K562 (cell line): ENCODE measurements around the gene ARF1. TPM values are rescaled to one million over a fixed set of nuclear protein-coding genes. Genes with fewer than 3 reads are reported as not detected.
A peak's percentile ranks its signal among the peaks of the same experiment; 100 is the strongest.

Experiments
- DPF2 ChIP-seq: fragments of 450-650 bp; IDR thresholded peaks from 2 replicates; pipeline ENCODE4 v1.6.1; 2016
- EWSR1 ChIP-seq: fragments of 450-650 bp; IDR thresholded peaks from 2 replicates; pipeline ENCODE4 v1.6.1; 2018; ENCODE audit warnings: borderline replicate concordance, mild to moderate bottlenecking, low read depth, moderate library complexity; ENCODE audit not compliant: partially characterized antibody
- FOXA3 ChIP-seq, 2 experiments: fragments of 450-650 bp in 1 of 2; sonication (generic) in 1 of 2; formaldehyde crosslinking; IDR thresholded peaks in 1 of 2; conservative IDR thresholded peaks in 1 of 2; 2 replicates each; pipeline versions ENCODE4 v1.4.0 to v1.8.0; 2020 to 2022; ENCODE audit warnings: mild to moderate bottlenecking in 2 of 2, missing genetic modification reagents in 1 of 2
- FOXM1 ChIP-seq, 2 experiments: fragments of 450-650 bp in 1 of 2; sonication (generic) in 1 of 2; formaldehyde crosslinking in 1 of 2; IDR thresholded peaks; 2 replicates each; pipeline versions ENCODE4 v1.6.1 to v1.9.0; 2017 to 2022; ENCODE audit warnings: low read depth in 2 of 2, mild to moderate bottlenecking in 2 of 2, missing genetic modification reagents in 1 of 2, moderate library complexity in 1 of 2
- HDAC6 ChIP-seq: IDR thresholded peaks from 2 replicates; pipeline ENCODE4 v1.6.1; 2012; ENCODE audit warnings: low read depth, mild to moderate bottlenecking, control low read depth, inconsistent platforms, low read length, moderate library complexity
- HEY1 ChIP-seq: fragments of 250-450 bp; sonication (Bioruptor Pico); IDR thresholded peaks from 2 replicates; pipeline ENCODE4 v1.5.0; 2020; ENCODE audit warnings: mild to moderate bottlenecking, moderate library complexity, borderline replicate concordance
- HMG20A ChIP-seq: fragments of 450-650 bp; formaldehyde crosslinking; conservative IDR thresholded peaks from 2 replicates; pipeline ENCODE4 v1.4.0; 2020; ENCODE audit warnings: mild to moderate bottlenecking, mixed read lengths
- HSF4 ChIP-seq: fragments of 250-450 bp; sonication (Bioruptor Pico); IDR thresholded peaks from 2 replicates; pipeline ENCODE4 v2.1.2; 2022; ENCODE audit warnings: mild to moderate bottlenecking, moderate library complexity, borderline replicate concordance
- KLF10 ChIP-seq: fragments of 250-450 bp; sonication (Bioruptor Pico); IDR thresholded peaks from 2 replicates; pipeline ENCODE4 v1.6.1; 2021; ENCODE audit warnings: matching md5 sums
- SOX6 ChIP-seq: fragments of 450-650 bp; IDR thresholded peaks from 2 replicates; pipeline ENCODE4 v1.6.1; 2014; ENCODE audit warnings: mild to moderate bottlenecking
- TGIF2 ChIP-seq: sonication (generic); formaldehyde crosslinking; IDR thresholded peaks from 2 replicates; pipeline ENCODE4 v1.8.1; 2022; ENCODE audit warnings: mild to moderate bottlenecking, missing genetic modification reagents, moderate library complexity
- TSC22D4 ChIP-seq: fragments of 450-650 bp; IDR thresholded peaks from 2 replicates; pipeline ENCODE4 v1.6.1; 2016; ENCODE audit warnings: missing genetic modification characterization, missing biosample characterization, control low read depth
- U2AF2 ChIP-seq: fragments of 200-400 bp; formaldehyde crosslinking; optimal IDR thresholded peaks from 2 replicates; pipeline ENCODE3; 2017; ENCODE audit warnings: low read depth, mild to moderate bottlenecking, low read length
- YBX1 ChIP-seq: fragments of 450-650 bp; IDR thresholded peaks from 2 replicates; pipeline ENCODE4 v1.7.1; 2016; ENCODE audit warnings: mild to moderate bottlenecking
- ZEB2 ChIP-seq: fragments of 450-650 bp; IDR thresholded peaks from 2 replicates; pipeline ENCODE4 v1.6.1; 2016
- ZNF146 ChIP-seq: IDR thresholded peaks from one replicate; pipeline ENCODE4 v1.6.1; 2018; ENCODE audit warnings: missing compliant biosample characterization; ENCODE audit not compliant: unreplicated experiment
- ZNF174 ChIP-seq: fragments of 250-450 bp; sonication (Bioruptor Pico); IDR thresholded peaks from 2 replicates; pipeline ENCODE4 v1.4.0; 2020; ENCODE audit warnings: mild to moderate bottlenecking
- ZNF24 ChIP-seq: fragments of 450-650 bp; IDR thresholded peaks from 2 replicates; pipeline ENCODE4 v1.6.1; 2016
- ZNF77 ChIP-seq: fragments of 250-450 bp; sonication (Bioruptor Pico); IDR thresholded peaks from 2 replicates; pipeline ENCODE4 v1.5.0; 2020
- ZNF778 ChIP-seq: fragments of 450-650 bp; formaldehyde crosslinking; IDR thresholded peaks from 2 replicates; pipeline ENCODE4 v1.4.0; 2020; ENCODE audit warnings: mild to moderate bottlenecking, moderate library complexity
- polyA plus RNA-seq, 8 experiments: library from polyadenylated mRNA; depleted of rRNA in 4 of 8; stranded (reverse) in 5 of 8; unstranded in 3 of 8; fragments of >200 nt; fragmentation: Nextera tagmentation in 2 of 8; fragmentation: Illumina TruSeq in 1 of 8; extraction: Ambion mirVana in 2 of 8; extraction: Trizol in 1 of 8; gene quantifications; 2 replicates each; pipeline versions ENCODE4 v1.2.1 to v1.2.3, GENCODE V29; 2011 to 2014; ENCODE audit warnings: inconsistent platforms in 1 of 8, missing spikeins in 1 of 8
- total RNA-seq, 7 experiments: library from RNA; depleted of rRNA in 6 of 7; stranded (reverse); fragments of >200 nt in 6 of 7; fragmentation: Illumina TruSeq in 2 of 7; extraction: Trizol in 2 of 7; gene quantifications; 2 replicates each; pipeline versions ENCODE4 v1.2.1 to v1.2.3, GENCODE V29; 2011 to 2021; ENCODE audit warnings: low replicate concordance in 1 of 7
- TF ChIP-seq, protein P1 (sequence below): fragments of 250-450 bp; sonication (Bioruptor Pico); IDR thresholded peaks from 2 replicates; pipeline ENCODE4 v1.4.0; 2020; ENCODE audit warnings: borderline replicate concordance
- TF ChIP-seq, protein P2 (sequence below): fragments of 450-650 bp; formaldehyde crosslinking; IDR thresholded peaks from 2 replicates; pipeline ENCODE4 v1.4.0; 2020; ENCODE audit warnings: mild to moderate bottlenecking, moderate library complexity
- TF ChIP-seq, protein P3 (sequence below): fragments of 450-650 bp; IDR thresholded peaks from 2 replicates; pipeline ENCODE4 v1.6.1; 2016; ENCODE audit warnings: antibody characterized with exemption
- TF ChIP-seq, protein P4 (sequence below): fragments of 250-450 bp; sonication (Bioruptor Pico); IDR thresholded peaks from 2 replicates; pipeline ENCODE4 v1.4.0; 2020; ENCODE audit warnings: mild to moderate bottlenecking

ARF1 gene
- total and polyA plus RNA-seq, 9 of the 15 experiments (the other 6 are each of a cell fraction or from before 2014, with no cell fraction given) = 69.8 to 593 (median 325) TPM

DNA sequence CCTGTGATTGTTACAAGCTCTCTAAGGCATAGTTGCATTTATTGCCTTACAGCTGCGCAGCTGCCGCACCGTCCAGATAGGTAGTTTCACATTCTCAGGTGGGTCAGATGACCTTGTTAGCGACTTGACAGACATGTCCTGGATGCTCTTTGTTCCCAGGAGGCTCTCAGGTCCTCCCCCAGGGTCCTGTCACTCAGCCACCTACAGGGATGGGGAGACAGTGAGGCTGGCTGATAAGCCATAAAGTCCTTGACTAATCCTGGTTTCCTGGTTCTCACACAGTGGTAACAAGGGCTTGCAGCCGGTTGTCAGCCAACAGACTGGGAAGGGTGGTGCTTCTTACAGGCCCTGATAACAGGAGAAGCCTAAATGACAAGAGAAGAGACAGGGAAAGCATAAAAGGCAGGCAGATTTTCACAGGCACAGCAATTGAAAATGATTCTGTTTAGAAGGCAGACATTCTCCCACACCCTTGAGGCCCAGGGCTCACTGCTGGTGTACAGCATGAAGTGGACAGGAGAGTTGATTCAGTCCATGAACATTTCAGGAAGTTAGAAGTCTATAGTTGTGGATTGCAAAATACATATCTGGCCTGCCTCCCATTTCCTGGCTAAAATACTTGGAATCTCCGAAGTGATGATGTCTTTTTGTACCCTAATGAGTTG lies 2.9 kb downstream of the ARF1 start (continued):
- TF ChIP-seq TGIF2 (CRISPR knock-in tag) = no peak
- TF ChIP-seq HSF4 = no peak
- TF ChIP-seq ZNF778 (CRISPR knock-in tag) = no peak
- no peak for TF ChIP-seq ZNF174 (CRISPR knock-in tag)
- TF ChIP-seq, protein P1, sequence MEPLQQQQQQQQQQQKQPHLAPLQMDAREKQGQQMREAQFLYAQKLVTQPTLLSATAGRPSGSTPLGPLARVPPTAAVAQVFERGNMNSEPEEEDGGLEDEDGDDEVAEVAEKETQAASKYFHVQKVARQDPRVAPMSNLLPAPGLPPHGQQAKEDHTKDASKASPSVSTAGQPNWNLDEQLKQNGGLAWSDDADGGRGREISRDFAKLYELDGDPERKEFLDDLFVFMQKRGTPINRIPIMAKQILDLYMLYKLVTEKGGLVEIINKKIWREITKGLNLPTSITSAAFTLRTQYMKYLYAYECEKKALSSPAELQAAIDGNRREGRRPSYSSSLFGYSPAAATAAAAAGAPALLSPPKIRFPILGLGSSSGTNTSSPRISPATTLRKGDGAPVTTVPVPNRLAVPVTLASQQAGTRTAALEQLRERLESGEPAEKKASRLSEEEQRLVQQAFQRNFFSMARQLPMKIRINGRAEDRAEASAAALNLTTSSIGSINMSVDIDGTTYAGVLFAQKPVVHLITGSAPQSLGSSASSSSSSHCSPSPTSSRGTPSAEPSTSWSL = no peak
- no peak for TF ChIP-seq FOXM1 (IDR thresholded peaks at IDR 0.05; ENCODE audit: low read depth)
- no peak for TF ChIP-seq FOXM1 (CRISPR knock-in tag; IDR thresholded peaks at IDR 0.05; ENCODE audit: low read depth)
- no peak for TF ChIP-seq TSC22D4 (tag)
- no peak for TF ChIP-seq KLF10 (CRISPR knock-in tag)
- TF ChIP-seq SOX6 = peak; percentile 40; the same call in 1 of the 2 replicates
- no peak for TF ChIP-seq ZNF77 (CRISPR knock-in tag)
- peak; percentile 62 for TF ChIP-seq DPF2
- no peak for TF ChIP-seq ZNF146 (CRISPR knock-in tag)
- TF ChIP-seq ZEB2 = peak; percentile 64
- no peak for TF ChIP-seq HEY1 (CRISPR knock-in tag)
- no peak for TF ChIP-seq ZNF24
- TF ChIP-seq FOXA3 (CRISPR knock-in tag; conservative IDR thresholded peaks at IDR 0.05 in 1 of 2, IDR thresholded peaks at IDR 0.05 in 1 of 2) = peak in 1 of 2 experiments; percentile 55; a peak in 1 of 4 replicates
- TF ChIP-seq, protein P2, sequence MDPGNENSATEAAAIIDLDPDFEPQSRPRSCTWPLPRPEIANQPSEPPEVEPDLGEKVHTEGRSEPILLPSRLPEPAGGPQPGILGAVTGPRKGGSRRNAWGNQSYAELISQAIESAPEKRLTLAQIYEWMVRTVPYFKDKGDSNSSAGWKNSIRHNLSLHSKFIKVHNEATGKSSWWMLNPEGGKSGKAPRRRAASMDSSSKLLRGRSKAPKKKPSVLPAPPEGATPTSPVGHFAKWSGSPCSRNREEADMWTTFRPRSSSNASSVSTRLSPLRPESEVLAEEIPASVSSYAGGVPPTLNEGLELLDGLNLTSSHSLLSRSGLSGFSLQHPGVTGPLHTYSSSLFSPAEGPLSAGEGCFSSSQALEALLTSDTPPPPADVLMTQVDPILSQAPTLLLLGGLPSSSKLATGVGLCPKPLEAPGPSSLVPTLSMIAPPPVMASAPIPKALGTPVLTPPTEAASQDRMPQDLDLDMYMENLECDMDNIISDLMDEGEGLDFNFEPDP (CRISPR knock-in tag) = no peak
- no peak for TF ChIP-seq U2AF2
- no peak for TF ChIP-seq HDAC6
- TF ChIP-seq, protein P3, sequence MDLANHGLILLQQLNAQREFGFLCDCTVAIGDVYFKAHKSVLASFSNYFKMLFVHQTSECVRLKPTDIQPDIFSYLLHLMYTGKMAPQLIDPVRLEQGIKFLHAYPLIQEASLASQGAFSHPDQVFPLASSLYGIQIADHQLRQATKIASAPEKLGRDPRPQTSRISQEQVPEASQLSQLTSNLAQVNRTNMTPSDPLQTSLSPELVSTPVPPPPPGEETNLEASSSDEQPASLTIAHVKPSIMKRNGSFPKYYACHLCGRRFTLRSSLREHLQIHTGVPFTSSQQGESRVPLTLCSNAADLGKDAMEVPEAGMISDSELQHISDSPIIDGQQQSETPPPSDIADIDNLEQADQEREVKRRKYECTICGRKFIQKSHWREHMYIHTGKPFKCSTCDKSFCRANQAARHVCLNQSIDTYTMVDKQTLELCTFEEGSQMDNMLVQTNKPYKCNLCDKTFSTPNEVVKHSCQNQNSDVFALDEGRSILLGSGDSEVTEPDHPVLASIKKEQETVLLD = no peak
- no peak for TF ChIP-seq YBX1
- TF ChIP-seq EWSR1 = no peak
- TF ChIP-seq HMG20A (CRISPR knock-in tag) = no peak
- TF ChIP-seq, protein P4, sequence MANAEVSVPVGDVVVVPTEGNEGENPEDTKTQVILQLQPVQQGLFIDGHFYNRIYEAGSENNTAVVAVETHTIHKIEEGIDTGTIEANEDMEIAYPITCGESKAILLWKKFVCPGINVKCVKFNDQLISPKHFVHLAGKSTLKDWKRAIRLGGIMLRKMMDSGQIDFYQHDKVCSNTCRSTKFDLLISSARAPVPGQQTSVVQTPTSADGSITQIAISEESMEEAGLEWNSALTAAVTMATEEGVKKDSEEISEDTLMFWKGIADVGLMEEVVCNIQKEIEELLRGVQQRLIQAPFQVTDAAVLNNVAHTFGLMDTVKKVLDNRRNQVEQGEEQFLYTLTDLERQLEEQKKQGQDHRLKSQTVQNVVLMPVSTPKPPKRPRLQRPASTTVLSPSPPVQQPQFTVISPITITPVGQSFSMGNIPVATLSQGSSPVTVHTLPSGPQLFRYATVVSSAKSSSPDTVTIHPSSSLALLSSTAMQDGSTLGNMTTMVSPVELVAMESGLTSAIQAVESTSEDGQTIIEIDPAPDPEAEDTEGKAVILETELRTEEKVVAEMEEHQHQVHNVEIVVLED = no peak
